DND-41 (cell line): ENCODE measurements around the gene MICAL2.

Experiments used
- ATAC-seq: fragments of 200-7000 bp; cut with Tn5 transposase; 3 replicates; pipeline ENCODE4 v1.9.1; 2021; ENCODE audit warnings: low read depth; ENCODE audit not compliant: insufficient read depth
- DNase-seq: peaks from one replicate; pipeline ENCODE4 v3.0.0-alpha.2; 2020
- H2AFZ ChIP-seq: 2 replicates; pipeline ENCODE4 v1.6.0; 2012; ENCODE audit warnings: low read depth, low read length
- H3K27ac ChIP-seq: 2 replicates; pipeline ENCODE4 v1.5.1; 2012; ENCODE audit warnings: low read length, inconsistent platforms
- H3K27me3 ChIP-seq: fragments of 200-600 bp; sonication (generic); 2 replicates; pipeline ENCODE4 v1.6.0; 2012; ENCODE audit warnings: low read length, mild to moderate bottlenecking, inconsistent platforms; ENCODE audit not compliant: insufficient read depth, poor library complexity
- H3K36me3 ChIP-seq: 2 replicates; pipeline ENCODE4 v1.5.1; 2012; ENCODE audit warnings: low read length, inconsistent platforms; ENCODE audit not compliant: insufficient read depth
- H3K4me1 ChIP-seq: 2 replicates; pipeline ENCODE4 v1.5.1; 2012; ENCODE audit warnings: mild to moderate bottlenecking, low read length; ENCODE audit not compliant: insufficient read depth
- H3K4me2 ChIP-seq: 2 replicates; pipeline ENCODE4 v1.6.0; 2012; ENCODE audit warnings: mild to moderate bottlenecking, moderate library complexity, low read length, inconsistent platforms; ENCODE audit not compliant: insufficient read depth
- H3K4me3 ChIP-seq, 2 experiments: fragments of 200-600 bp in 1 of 2; shearing (Covaris generic) in 1 of 2; 2 replicates each; pipeline ENCODE4 v1.5.1; 2012 to 2016; ENCODE audit warnings: inconsistent platforms in 2 of 2, low read length in 2 of 2, mild to moderate bottlenecking in 2 of 2, low read depth in 1 of 2, moderate library complexity in 1 of 2
- H3K79me2 ChIP-seq: 2 replicates; pipeline ENCODE4 v1.6.0; 2012; ENCODE audit warnings: low read length, inconsistent platforms; ENCODE audit not compliant: insufficient read depth
- H3K9ac ChIP-seq: 2 replicates; pipeline ENCODE4 v1.6.0; 2012; ENCODE audit warnings: low read depth, mild to moderate bottlenecking, inconsistent platforms, low read length, moderate library complexity
- H3K9me3 ChIP-seq: 2 replicates; pipeline ENCODE4 v1.5.1; 2012; ENCODE audit warnings: low read length, moderate library complexity, mild to moderate bottlenecking, inconsistent platforms; ENCODE audit not compliant: insufficient read depth, severe bottlenecking
- H4K20me1 ChIP-seq: 2 replicates; pipeline ENCODE4 v1.6.0; 2012; ENCODE audit warnings: low read length; ENCODE audit not compliant: insufficient read depth
- CTCF ChIP-seq: IDR thresholded peaks from 2 replicates; pipeline ENCODE4 v1.5.1; 2012; ENCODE audit warnings: borderline replicate concordance, low read length, moderate library complexity, mild to moderate bottlenecking; ENCODE audit not compliant: poor library complexity, severe bottlenecking; ENCODE audit errors: extremely low read depth
- EZH2 ChIP-seq: IDR thresholded peaks from 3 replicates; pipeline ENCODE4 v1.6.1; 2012; ENCODE audit warnings: borderline replicate concordance, low read depth, mild to moderate bottlenecking, moderate library complexity, low read length, inconsistent platforms; ENCODE audit not compliant: severe bottlenecking

MICAL2 gene

GRCh38 chr11:12064136-12064953 lies 46.0 kb upstream of the MICAL2 start:
- peaks cover 29% of the 10 kb centered on the region for H3K4me1 ChIP-seq
- H3K4me2 ChIP-seq, result no peak overlapping the region
- no peaks in the 10 kb centered on the region for H3K36me3 ChIP-seq
- H3K9me3 ChIP-seq, result no peaks in the 10 kb centered on the region
- H3K27me3 ChIP-seq, result no peaks in the 10 kb centered on the region
- no peak overlapping the region for H3K27ac ChIP-seq
- H3K79me2 ChIP-seq, result no peaks in the 10 kb centered on the region
- no peak overlapping the region for H2AFZ ChIP-seq
- no peak overlapping the region for H3K4me3 ChIP-seq
- no peak for TF ChIP-seq EZH2
- TF ChIP-seq CTCF, result no peak
- ATAC-seq (no peak), DNase-seq (no peak)
- no peak overlapping the region for H3K9ac ChIP-seq
- H4K20me1 ChIP-seq, result no peaks in the 10 kb centered on the region

GRCh38 chr11:12064954-12065280 lies 45.5 kb upstream of the MICAL2 start:
- Histone ChIP-seq H3K4me3 (no peak overlapping the region), H3K27ac (no peak overlapping the region), H3K4me2 (no peak overlapping the region), H3K36me3 (no peaks in the 10 kb centered on the region), H2AFZ (no peak overlapping the region), H3K9me3 (no peaks in the 10 kb centered on the region), H3K9ac (no peak overlapping the region), H3K79me2 (no peaks in the 10 kb centered on the region), H4K20me1 (no peaks in the 10 kb centered on the region), H3K27me3 (no peaks in the 10 kb centered on the region), H3K4me1 (peaks cover 29% of the 10 kb centered on the region)
- ATAC-seq, result no peak
- DNase-seq, result no peak
- TF ChIP-seq EZH2, result no peak
- TF ChIP-seq CTCF, result no peak

- no peak overlapping the region for H3K27ac ChIP-seq
- no peaks in the 10 kb centered on the region for H4K20me1 ChIP-seq
- H3K79me2 ChIP-seq, result no peaks in the 10 kb centered on the region
- H3K4me3 ChIP-seq, result no peak overlapping the region
- H2AFZ ChIP-seq, result no peak overlapping the region
- H3K4me2 ChIP-seq, result no peak overlapping the region
- no peak for TF ChIP-seq EZH2
- no peak for TF ChIP-seq CTCF
- H3K36me3 ChIP-seq, result no peaks in the 10 kb centered on the region
- H3K9me3 ChIP-seq, result no peaks in the 10 kb centered on the region
- peaks cover 28% of the 10 kb centered on the region for H3K4me1 ChIP-seq
- DNase-seq (no peak), ATAC-seq (no peak)
- H3K9ac ChIP-seq, result no peak overlapping the region
- H3K27me3 ChIP-seq, result no peaks in the 10 kb centered on the region
Observed at GRCh38 chr11:12066056-12066798, 44.2 kb upstream of the MICAL2 start.
